Left hindlimb (tissue), 1 donor: ENCODE data around the gene ASPSCR1.
"Not testable (repeated sequence)": the region's sequence is repeated elsewhere in the genome, so short reads cannot be mapped to it uniquely, and the experiment has no call there.

Source experiments
- DNase-seq: peaks from one replicate; pipeline ENCODE4 v3.0.0-alpha.2; 2018

Gene ASPSCR1

GRCh38 chr17:82029391-82029790 is 52.0 kb downstream of the ASPSCR1 start:
- DNase-seq: no peak

- DNase-seq: no peak
Observed at GRCh38 chr17:82029990-82030469, 52.6 kb downstream of the ASPSCR1 start.

- DNase-seq: peak; percentile 86
Observed at GRCh38 chr17:82030470-82031302, 53.3 kb downstream of the ASPSCR1 start.

GRCh38 chr17:82031303-82031884 is 54.0 kb downstream of the ASPSCR1 start, which contains the start of gene RAC3:
TSS of gene RAC3 (plus strand) at chr17:82031678. CDS start at chr17:82031762, 84 bp downstream.
- peak; percentile 69 for DNase-seq

- no peak for DNase-seq
Observed at GRCh38 chr17:82031885-82032627, 54.6 kb downstream of the ASPSCR1 start.

DNA sequence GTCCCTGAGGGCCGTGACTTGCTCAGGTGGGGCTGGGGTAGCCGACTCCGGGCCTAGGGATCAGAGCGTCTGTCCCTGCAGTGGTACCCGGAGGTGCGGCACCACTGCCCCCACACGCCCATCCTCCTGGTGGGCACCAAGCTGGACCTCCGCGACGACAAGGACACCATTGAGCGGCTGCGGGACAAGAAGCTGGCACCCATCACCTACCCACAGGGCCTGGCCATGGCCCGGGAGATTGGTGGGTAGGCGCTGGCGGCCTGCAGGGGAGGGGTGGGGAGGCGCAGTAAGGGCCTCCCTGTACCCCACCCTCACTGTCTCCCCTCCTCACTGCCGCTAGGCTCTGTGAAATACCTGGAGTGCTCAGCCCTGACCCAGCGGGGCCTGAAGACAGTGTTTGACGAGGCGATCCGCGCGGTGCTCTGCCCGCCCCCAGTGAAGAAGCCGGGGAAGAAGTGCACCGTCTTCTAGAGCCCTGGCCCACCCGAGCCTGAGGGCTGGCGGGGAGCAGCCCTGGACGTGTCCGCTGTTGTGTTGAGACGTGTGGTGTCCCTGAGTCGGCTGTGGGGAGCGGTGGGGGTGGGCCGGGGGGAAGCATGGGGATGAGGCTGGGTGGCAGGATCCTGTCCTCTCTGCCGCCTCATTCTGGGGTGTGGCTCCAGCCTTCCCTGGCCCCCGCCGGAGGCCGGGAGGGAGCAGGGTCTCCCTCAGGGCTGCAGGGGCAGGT is 56.1 kb downstream of the ASPSCR1 start:
- DNase-seq: no peak

GRCh38 chr17:82034371-82035011 is 57.1 kb downstream of the ASPSCR1 start:
- no peak for DNase-seq

GRCh38 chr17:82035488-82035887 is 58.1 kb downstream of the ASPSCR1 start:
- no peak for DNase-seq

DNA sequence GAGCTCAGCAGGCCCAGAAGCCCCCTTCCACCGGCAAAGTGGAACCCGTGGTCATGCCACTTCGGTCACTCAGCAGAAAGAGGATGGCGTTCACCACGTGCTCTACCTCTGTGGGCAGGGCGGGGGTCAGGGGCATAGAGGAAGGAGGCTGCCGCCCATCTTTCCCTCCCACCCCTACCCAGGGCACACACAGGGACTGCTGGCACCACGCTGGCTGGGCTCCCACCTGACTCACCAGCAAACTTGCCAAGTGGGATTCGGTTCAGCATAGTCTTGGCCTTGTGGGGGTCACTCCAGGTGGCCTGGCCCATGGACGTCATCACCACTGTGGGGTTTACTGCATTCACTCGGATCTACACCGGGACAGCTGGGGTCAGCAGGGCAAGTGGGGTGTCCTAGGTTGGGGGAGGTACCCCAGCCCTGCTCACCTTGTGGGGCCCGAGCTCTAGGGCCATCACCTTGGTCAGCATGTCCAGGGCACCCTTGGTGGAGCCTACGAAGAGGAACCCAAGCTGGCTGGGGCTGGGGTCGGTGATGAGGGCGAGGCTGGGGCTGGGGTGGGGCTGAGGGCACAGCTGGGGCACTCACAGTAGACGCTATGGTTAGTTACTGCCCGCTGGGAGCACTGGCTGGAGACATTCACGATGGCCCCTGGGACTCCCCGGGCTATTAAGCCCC is 58.7 kb downstream of the ASPSCR1 start:
- DNase-seq: no peak

DNA sequence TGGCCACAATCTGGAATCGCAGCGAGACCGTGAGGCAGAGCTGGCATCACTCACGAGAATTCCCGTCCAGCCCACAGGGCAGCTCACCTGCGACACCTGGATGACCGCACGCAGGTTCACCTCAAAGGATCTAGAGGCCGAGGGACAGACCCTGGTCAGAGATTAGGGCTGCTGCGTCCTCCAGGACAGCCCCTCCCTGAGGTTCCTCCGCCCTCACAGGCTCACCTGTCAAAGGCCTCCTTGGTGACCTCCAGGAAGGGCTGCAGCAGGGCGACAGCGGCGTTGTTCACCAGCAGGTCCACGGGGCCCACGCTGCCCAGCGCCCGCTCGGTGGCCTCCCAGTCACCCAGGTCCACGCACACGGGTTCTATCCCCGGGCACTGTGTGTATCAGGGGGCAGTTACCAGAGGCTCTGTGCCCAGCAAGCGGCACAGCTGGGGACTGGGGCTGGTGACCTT is 59.2 kb downstream of the ASPSCR1 start:
- DNase-seq: no peak

GRCh38 chr17:82037092-82037888 is 59.9 kb downstream of the ASPSCR1 start, which contains the start of gene DCXR:
TSS of gene DCXR (minus strand) at chr17:82037697. CDS start at chr17:82037682, 15 bp downstream.
- DNase-seq: peak; percentile 97

GRCh38 chr17:82037889-82038195 is 60.4 kb downstream of the ASPSCR1 start:
- DNase-seq: no peak

GRCh38 chr17:82038796-82039409 is 61.5 kb downstream of the ASPSCR1 start:
- DNase-seq: not testable (repeated sequence)

DNA sequence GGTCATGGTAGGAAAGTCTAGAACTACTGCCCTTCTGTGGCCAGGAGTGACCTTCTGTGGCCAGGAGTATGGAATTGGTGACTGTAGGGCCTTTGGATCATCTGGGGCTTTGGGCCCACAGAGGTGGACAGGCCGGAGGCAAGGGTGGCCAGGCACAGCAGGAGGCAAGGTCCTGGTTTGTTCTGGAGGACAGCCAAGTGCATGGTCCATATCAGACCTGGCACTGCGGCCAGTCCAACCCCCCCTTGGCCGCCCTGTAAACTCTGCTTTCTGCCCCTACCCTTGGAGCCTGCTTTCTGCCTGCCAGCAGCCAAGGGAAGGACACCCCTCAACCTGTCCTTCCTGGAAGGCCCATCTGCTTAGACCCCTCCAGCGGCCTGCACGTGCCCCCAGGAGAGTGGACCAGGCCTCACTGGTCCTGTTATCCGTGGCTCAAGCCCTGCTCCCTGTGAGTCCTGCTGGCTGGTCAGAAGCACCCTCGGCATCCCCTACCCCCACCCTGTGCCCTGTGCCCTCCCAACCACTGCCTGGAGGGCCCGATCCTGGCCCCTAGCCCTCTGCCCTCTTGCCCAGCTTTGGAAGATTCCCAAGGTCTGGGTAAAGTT is 62.4 kb downstream of the ASPSCR1 start:
- DNase-seq: no peak

- no peak for DNase-seq
Observed at GRCh38 chr17:82041144-82041814, 63.9 kb downstream of the ASPSCR1 start.

DNA sequence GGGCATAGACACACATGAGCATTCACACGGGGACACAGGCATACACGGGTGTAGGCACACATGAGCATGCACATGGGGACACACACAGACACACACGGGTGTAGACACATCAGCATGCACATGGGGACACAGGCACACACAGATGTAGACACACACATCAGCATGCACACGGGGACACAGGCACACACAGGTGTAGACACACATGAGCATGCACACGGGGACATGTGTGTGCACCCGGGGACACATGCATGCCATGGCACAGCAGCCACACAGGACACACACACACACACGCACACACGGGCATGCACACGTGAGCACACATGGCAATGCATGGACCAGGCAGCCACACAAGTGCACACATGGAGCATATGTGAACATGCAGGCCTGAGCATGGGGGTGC is 65.2 kb downstream of the ASPSCR1 start:
- DNase-seq: no peak

DNA sequence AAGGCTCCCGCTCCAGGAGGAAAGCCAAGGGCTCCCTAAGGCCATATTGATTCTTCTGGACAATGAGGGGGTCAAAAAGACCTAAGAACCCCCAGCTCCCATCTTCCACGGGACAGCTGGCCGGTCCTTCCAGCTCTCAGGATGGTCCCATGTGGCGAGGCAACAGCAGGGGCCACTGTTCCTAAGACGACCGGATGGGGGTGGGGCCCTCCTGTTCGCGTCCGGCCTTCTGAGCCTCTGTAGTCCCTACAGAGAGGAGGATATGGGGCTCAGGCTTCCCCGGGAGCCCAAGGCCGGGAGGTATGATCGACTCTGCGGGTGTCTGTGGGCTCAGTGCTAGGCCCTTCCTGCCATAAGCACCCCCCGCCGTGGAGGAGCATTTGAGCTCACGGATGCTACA is 66.1 kb downstream of the ASPSCR1 start:
- no peak for DNase-seq

DNA sequence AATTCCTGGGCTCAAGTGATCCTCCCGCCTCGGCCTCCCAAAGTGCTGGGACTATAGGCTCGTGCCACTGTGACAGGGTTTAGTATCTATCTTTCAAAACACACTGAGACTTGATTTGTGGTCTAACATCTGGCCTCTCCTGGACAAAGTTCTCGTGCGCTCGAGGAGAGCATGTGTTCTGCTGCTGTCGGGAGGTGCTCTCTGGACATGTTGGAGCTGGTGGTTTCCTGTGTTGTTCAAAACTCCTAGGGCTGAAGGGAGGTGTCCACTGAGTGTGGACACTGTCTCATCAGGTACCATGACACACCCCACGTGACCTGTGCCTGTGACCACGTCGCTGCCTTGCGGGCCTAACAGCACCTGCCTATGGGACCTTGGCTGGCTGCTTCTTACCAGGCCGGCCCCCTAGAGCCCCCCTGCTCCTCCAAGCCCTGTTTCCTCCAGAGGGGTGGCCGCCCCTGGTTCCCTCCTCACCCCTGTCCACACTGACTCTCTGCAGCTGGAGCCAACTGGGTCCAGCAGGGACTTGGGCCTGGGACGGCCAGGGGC is 68.6 kb downstream of the ASPSCR1 start:
- no peak for DNase-seq

DNA sequence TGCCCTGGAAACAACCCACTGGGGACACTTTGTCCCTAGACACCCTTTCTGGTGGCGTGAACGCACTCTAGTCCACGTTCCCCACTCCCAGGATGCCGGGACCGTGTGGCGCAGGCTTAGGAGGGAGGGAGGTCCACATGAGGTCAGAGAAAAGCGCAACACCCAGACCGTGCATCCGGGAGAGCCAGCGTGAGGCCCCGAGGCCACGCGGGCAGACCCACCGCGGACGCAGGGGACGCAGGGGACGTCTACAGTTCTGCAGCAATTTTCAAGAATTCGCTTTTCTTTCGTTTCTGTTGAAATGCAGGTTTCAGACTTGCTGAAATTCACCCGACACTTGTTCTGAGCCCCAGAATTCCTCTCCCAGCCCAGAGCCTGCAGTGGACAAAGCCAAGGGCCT is 69.5 kb downstream of the ASPSCR1 start:
- DNase-seq: no peak
